HG02678 (cell line): ENCODE results near the gene KMT2B.

Experiments used
- ATAC-seq: cut with Tn5 transposase; IDR thresholded peaks from one replicate; pipeline ENCODE4 v1.9.1; 2021; ENCODE audit warnings: mild to moderate bottlenecking, moderate library complexity; ENCODE audit not compliant: unreplicated experiment

The KMT2B gene

DNA sequence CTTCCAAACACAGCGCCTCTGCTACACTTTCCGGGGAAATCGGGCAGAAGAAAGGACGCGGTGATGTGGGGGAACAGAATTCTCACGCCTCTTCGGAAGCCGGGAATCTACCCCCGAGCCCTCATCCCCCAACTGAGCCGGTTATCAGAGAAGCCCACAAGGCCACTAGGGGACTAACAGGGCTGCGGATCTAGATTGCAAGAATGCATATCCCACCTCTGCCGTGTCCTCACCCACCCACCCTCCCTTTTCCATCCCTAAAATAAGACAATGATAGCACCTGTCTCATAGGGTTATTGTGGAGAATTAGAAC, 23.4 kb downstream of the KMT2B start:
- ATAC-seq = no peak

DNA sequence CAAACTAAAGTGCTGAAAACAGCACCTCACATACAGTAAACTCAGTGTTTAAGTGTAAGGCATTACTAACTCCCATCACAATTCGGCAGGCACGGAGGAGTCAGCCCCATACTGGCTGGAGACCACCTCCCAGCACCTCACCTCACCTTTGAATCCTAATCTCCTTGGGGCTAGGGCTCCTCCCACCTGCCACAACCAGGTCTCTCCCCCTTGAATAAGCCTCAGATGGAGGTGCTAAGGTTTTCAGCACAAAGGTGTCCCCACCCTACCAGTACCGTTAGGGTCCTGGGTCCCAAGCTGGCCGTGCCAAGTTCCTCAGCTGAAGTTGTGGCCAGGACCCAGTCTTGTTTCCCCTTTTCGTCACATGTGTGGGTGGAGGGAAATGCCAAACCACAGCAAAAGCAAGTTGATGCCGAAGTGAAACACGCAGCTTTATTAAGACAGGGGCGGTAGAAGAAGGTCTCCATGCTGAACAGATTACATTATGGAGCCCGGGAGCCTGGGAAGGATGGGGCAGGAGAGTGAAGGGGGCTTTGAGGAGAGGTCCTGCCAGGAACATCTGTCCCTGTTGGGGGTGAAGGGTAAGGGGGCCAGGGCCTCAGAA, 24.4 kb downstream of the KMT2B start, which contains the start of gene IGFLR1:
Gene IGFLR1, minus strand, starts transcription at position 332 of the 604 bp plus-strand sequence. CDS start 1,272 bp downstream, outside the sequence.
- no peak for ATAC-seq

DNA sequence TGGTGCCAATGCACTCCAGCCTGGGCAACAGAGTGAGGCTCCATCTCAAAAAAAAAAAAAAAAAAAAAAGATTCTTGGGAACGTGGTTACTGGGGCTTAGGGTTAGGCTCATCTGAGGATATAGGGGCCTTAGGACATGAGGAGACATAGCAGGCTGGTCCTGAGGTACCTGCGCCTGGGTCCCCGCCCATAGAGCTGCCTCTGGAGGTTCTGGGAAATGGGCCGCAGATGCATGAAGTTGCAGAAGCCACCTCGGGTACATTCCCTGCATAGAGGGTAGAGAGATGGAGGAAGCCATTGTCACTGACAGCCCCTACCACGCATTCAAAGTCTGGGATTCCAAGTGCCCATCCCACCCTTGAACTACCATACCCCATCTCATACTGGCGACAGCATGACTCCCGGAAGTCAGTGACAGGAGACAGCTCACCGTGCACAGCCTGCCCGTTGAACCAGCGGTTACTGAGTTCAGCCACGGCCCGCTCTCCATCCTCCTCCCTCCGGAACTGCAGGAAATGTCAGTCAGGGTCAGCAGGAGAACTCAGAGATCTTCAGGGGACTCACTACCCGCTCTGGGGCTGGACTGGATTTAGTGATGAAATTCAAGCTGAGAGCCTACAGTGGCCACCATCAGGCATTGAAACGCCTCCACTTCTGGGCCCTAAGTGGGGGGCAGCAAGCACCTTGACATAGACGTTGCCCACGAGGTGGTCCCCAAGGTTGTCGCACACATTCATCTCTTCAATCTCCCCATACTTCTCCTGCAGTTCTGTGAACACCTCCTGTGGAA, 26.0 kb downstream of the KMT2B start:
- no peak for ATAC-seq

DNA sequence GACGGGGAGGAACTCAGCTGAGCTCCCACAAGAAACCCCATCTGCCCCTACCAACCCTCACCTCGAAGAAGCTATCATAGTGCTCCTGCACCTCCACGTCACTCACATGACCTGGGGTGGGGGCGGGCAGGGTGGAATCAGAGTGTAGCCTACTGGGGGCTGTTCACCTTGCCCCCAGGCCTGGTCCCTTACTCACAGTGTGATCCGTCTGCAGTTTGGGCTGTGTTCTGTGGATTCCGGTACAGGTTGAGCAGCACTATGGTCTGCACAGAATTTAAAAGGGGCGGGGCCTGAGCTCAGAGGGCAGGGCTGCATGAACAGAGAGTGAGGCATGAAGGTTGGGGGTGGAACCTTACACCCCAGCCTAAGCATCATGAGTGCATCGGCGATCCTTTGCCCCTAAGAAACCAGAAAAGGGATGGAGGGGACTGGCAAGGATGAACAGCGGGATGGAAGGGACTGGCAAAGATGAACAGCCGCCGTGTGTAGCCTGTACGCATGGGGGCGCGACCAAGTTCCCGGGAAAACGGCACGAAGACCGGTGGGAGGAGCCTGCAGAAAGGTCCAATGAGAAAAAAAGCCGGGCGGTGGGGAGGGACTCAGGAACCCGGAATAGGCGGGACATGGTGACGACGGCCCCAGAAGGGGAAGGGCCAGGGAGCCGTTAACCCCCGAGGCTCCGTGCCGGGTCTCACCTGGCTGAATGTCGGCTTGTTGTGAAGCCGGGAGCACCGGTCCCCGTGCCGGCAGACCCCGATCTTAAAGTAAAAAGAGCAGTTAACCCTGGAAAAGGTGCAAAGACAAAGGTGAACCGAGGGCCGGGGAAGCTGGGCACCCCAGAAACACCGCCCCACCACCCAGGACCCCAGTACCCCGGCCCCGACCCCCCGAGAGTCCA, 26.9 kb downstream of the KMT2B start:
- ATAC-seq = peak; percentile 27

DNA sequence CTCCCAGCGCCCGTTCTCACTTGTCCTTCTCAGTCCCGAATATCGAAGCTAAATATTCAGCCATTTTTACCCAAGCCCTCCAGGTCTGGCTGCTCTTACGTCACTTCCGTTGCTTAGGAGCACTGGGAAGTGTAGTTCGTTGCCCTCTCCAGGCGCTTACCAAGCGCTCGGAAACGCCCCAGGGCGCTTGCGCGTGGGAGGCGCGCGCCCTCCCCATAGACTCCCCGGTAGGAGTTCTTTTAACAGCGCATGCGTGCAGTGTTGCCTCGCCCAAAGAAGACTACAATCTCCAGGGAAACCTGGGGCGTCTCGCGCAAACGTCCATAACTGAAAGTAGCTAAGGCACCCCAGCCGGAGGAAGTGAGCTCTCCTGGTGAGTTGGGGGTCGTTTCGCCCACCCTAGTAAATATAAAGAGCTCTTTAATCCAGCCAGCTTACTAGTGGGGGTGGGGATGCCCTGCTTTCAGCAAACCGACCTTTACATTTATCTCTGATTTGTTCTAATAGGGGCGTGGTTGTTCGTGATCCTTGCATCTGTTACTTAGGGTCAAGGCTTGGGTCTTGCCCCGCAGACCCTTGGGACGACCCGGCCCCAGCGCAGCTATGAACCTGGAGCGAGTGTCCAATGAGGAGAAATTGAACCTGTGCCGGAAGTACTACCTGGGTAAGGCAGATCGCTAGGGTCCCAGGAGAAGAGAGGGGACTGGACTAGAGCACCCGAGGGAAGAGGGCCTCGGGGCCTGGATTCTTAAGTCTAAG, 27.7 kb downstream of the KMT2B start, which contains the start of the genes PSENEN and U2AF1L4:
Gene PSENEN, plus strand, starts transcription at position 324 of the 759 bp plus-strand sequence. Its CDS starts 280 bp downstream, at position 604.
Gene U2AF1L4, minus strand, starts transcription at position 91 of the 759 bp plus-strand sequence. Its CDS starts 27 bp downstream, at position 64.
- ATAC-seq = peak; percentile 39

DNA sequence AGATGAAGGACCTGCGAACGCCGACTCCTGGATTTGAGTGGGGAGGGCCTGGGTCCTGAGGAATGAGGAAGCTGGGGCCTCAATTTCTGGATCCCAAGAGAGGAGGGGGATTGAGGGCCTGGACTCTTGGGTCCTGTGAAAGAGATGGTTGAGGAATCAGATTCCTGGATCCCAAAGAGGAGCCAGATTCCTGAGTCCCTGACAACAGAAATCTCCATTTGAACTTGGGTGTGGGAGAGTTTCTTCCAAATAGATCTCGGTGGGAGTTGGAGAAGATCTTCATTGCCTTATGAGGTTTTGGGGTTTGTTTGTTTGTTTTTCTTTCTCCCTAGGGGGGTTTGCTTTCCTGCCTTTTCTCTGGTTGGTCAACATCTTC, 28.3 kb downstream of the KMT2B start:
- no peak for ATAC-seq

DNA sequence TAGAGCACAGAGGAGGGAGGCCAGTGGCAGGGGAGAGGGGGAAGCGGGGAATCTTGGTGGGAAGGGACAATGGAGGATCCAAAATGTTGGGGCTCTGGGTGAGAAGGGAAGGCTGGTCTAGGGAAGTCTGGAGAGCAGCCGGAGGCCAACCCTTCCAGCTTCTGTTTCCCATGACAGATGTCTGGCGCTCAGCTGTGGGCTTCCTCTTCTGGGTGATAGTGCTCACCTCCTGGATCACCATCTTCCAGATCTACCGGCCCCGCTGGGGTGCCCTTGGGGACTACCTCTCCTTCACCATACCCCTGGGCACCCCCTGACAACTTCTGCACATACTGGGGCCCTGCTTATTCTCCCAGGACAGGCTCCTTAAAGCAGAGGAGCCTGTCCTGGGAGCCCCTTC, 28.7 kb downstream of the KMT2B start:
- no peak for ATAC-seq

DNA sequence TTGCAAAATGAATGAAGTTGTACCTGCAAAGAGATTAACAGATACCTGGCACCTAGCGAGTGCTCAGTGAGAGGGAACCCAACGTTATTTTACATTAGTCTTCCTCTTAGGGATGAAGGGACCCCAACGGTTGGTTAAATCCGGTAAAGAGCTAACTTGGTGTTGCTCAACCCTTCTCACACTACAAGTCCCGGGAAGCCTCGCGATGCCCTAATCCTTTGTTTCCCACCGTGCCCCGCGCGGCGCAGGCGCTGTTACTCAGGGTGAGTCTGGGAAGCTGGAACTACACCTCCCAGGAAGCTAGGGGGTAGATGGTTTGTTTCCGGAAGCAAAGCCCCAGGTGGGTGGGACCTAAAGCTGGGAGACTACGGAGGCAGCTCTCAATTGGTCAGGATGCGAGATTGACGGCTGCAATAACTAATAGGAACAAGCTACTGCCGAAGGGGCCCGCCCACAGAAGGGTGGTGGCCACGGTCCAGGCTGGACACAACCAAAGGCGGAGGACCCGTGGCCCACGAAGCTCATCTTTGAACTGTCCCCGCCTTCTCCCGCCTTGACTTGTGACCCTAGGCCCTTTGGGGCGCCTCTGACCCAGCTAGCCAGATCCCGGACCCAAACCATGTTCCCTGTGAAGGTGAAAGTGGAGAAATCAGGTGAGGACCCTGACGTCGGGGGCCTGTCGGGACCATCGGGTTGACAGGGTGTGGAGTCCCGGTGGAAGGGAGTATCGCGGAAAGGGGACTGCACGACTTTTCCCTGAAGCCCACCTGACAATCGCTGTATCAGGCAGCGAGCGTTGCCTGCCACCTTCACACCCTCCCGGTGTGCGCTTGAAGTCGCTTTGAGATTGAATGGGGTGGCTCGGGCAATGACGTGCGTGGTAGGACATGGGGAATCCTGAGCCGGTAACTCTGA, 30.6 kb downstream of the KMT2B start, which contains the start of gene LIN37:
Gene LIN37, plus strand, starts transcription at position 471 of the 915 bp plus-strand sequence. Its CDS starts 149 bp downstream, at position 620.
- peak; percentile 80 for ATAC-seq

DNA sequence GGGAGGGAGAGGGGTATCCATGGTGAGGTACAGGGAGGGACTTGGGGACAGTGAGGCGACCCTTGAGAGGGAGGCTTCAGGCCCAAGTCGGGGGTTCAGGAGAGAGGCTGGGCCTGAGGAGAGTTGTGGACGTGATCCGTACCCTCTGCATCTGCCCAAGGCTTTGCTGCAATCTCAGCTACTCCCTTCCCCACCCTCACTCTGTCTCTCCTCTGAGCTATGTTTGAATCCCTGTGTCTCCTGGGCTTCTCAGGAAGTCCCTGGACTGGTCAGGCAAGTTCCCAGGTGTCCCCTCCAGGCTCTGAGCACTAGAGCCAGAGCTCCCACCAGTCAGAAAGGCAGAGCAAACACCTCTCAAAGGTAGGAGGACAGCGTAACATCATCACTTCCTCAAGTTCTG, 32.4 kb downstream of the KMT2B start:
- no peak for ATAC-seq

DNA sequence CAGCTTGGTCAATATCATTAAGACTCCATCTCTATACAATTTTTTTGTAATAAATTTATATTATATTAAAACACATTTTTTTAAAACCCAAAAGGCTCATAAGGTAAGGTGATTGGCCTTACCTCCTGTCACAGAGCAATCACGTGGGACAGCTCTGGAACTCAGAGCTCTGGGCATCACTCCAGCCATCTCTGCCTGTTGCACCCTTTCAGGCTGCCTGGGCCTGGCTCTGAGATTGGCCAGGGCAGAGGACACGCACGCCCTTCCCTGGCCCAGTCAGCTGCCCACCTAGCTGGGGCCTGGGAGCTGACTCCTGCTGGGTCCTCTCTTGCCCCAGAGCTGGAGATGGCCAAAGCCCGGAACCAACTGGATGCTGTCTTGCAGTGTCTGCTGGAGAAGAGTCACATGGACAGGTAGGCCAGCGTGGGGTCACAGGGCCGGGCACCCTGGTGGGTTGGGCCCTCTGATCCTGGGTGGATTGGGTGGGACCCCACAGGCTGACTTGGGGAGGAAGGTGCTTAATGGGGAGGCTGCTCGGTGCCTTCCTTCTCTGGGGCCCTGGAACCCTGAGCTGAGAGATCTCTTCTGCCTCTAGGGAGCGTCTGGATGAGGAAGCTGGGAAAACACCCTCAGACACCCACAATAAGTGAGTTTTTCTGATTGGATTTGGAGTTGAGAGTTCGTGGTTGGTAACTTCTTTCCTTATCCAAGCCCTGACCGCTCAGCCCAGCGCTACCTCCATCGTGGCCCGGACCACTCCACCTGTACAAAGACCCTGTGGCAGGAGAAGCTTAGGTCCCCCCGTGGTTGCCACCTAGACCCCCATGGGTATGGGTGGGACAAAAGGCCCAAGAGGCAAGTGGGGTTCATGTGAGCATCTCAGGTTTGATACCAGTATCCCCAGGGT, 34.3 kb downstream of the KMT2B start:
- ATAC-seq = no peak

DNA sequence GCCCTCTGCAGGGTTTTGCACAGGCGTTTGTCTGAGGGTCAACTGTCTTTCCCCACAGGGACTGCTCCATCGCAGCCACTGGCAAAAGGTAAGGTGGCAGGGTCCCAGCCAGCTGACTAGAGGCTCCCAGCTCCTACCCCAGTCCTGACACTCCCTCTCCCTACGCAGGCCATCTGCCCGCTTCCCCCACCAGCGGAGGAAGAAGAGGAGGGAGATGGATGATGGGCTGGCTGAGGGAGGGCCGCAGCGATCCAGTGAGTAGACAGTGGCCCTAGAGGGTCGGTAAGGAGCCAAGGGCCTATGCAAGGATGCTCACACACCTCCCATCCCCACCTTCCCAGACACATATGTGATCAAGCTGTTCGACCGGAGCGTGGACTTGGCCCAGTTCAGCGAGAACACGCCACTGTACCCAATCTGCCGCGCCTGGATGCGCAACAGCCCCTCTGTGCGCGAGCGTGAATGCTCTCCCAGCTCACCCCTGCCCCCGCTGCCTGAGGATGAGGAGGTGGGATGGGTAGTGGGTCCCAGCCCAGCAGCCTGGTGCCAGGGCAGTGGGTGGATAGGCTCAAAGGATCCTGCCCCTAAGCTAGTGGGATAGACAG, 35.0 kb downstream of the KMT2B start:
- ATAC-seq = no peak

DNA sequence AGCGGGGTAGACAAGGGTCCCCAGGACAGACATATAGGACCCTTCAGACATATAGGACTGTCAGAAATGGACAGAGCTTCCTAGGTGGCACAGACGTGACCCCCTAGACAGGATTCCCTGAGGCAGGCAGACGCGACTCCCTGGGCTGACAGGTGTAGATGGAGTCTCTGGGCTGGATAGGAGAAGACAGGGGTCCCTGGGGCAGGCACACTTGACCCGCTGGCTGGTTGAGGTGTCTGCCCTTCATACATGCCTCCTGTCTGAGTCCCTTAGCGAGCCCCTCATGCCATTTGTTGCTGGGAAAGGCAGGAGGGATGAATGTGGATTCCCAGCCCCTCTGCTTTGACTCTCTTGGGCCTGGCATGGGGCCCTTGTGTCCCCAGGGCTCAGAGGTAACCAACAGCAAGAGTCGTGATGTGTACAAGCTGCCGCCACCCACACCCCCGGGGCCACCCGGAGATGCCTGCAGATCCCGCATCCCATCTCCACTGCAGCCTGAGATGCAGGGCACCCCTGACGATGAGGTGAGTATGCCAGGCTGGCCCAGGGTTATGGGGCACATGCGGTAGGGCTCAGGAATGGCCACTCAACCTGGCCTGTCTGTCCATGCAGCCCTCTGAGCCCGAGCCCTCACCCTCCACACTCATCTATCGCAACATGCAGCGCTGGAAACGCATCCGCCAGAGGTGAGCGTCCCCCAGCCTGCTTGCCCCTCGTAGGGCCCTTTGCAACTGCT, 36.0 kb downstream of the KMT2B start:
- no peak for ATAC-seq

DNA sequence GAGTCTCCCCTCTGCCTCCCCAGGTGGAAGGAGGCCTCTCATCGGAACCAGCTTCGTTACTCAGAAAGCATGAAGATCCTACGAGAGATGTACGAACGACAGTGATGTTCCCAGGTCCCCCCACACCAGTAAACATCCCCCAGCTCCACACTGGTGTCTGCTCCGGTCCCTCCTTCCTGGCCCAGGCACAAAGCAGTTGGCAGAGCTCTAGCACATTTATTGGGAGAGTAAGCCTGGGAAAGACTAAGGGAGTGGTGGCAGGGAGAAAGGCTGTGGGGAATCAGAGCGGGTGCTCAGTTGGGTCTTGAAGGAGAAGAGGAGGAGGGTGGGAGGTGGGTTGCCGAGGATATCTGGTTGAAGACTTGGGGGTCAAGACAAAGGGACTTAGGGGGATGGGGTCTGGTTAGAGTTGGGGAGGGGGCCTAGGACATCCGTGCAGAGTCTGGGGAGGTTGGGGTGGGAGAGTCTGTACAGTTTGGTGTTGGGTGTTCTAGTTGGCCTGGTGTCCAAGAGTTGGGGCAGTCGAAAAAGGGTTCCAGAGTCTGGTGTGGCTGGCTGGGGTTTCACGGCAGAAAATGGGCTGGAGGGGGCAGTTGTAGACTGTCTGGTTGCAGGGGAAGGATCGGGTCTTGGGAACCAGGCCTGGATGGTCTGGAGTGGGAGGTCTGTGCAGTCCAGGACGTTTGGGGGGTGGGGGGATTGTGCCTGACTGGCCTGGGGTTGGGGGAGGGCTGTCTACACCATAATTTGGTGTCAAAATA, 36.7 kb downstream of the KMT2B start:
- ATAC-seq = no peak

DNA sequence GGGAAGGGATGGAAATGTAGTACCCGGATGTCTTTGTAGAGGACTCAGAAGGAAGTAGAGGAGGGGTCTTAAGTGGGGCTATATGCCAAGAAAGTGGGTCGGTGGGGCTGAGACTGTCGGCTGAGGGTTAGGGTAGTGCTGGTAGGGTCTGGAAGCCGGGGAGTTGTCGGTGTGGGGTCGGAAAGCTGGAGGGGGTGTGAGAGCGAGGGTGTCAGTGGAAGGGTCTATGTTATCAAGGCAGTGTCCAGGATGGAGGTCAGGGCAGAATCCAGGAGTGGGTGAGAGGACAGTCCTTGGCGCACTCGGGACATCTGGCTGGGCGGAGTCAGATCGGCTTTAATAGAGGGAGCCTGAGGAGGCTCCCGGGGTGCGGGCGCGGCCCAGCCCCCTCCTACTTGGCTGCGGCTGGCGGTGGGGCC, 37.3 kb downstream of the KMT2B start:
- no peak for ATAC-seq

DNA sequence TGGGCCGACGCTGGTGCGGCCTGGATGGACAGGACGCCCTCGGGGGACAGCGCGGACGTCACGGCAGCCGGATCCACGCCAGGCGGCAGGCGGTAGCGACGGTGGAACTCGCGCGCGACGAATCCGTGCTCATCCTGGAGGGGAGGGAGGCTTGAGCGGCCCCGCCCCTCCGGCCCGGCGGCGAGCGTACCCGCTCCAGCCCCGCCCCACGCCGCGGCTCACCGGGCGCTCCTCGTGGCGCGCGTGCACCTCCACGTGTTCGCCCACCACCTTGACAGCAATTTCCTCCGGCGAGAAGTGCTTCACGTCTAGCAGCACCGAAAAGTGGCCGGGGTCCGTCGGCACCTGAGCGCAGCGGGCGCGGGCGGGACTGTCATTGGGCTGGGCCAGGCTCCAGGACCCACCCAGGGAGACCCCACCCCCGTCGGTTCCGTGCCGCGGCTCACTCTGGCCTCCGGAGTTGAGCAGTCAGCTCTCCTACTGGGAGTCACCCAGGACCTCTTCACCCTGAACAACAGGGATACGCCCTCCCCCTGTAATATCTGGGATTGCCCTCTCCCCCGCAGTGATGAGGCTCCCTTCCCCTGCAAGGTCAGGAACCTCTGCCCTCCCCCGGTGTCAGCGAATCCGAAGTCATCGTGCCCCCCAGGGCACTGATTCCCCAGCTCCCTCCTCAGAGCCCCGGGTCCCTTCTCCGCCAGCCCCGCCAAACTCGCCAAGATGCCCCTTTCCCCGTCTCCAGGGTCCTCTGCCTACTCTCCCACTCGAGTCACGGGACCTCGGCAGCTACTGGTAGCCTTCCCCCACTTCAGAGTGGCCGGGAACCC, 38.0 kb downstream of the KMT2B start:
- no peak for ATAC-seq
